Neuron (in vitro differentiated cells): ENCODE measurements around the gene PLEKHG4B.
"Not testable (repeated sequence)": the region's sequence is repeated elsewhere in the genome, so short reads cannot be mapped to it uniquely, and the experiment has no call there.

Experiments used
- H2AFZ ChIP-seq: one replicate; pipeline ENCODE4 v1.6.1; 2013; ENCODE audit warnings: low read depth, mild to moderate bottlenecking, inconsistent platforms, low read length, moderate library complexity
- H3K27me3 ChIP-seq: one replicate; pipeline ENCODE4 v1.6.1; 2013; ENCODE audit warnings: low read length; ENCODE audit not compliant: insufficient read depth
- H3K36me3 ChIP-seq: one replicate; pipeline ENCODE4 v1.6.1; 2013; ENCODE audit warnings: low read length; ENCODE audit not compliant: insufficient read depth
- H3K4me1 ChIP-seq: one replicate; pipeline ENCODE4 v1.6.1; 2013; ENCODE audit warnings: low read length; ENCODE audit not compliant: insufficient read depth
- H3K4me3 ChIP-seq: 2 replicates; pipeline ENCODE4 v1.5.1; 2013; ENCODE audit warnings: mild to moderate bottlenecking, low read length, moderate library complexity
- H3K9me3 ChIP-seq: one replicate; pipeline ENCODE4 v1.6.1; 2013; ENCODE audit warnings: low read length

PLEKHG4B gene

DNA sequence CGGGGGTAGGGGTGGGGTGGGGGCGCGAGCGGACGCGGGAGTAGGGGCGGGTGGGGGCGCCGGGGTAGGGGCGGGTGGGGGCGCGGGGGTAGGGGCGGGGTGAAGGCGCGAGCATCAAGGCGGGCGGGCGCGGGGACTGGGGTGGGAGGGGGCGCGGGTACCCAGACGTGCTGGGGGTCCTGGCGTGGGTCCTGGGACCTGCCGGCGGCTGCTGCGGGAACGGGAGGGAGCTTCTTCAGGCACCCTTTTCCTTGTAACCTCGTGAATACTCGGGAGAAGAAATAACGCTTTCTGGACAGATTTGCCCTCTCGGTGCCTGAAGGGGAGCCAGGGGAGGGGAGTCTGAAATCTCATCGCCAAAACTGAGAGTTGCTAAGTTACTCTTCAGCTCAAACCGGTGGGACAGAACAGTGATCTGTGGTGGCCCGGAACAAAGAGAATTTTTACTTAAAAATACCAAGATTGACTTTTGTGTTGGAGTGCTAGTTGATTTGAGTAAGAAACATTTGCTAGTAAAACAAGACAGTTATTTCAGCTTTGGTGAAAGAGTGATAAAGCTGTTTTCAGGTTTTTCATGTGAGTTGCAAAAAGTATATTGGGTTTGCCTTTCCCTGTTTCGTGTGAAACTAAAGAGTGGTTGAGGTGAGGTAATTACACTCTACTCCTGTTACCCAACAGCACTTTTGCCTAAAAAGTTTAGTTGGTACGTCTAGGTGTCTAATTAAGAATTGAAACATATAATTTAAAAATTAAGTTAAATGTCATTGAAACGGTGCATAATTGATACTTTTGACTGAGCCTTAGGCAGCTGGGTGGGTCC, 643 bp downstream of the PLEKHG4B start:
- no peak overlapping the region for H2AFZ ChIP-seq

GRCh38 chr5:93221-93980, 1.4 kb downstream of the PLEKHG4B start:
- peaks cover 36% of the 10 kb centered on the region for H3K36me3 ChIP-seq
- no peak overlapping the region for H3K4me3 ChIP-seq
- no peaks in the 10 kb centered on the region for H3K4me1 ChIP-seq
- H2AFZ ChIP-seq, result no peak overlapping the region
- H3K9me3 ChIP-seq, result peaks cover 4% of the 10 kb centered on the region
- H3K27me3 ChIP-seq, result no peaks in the 10 kb centered on the region

More for the DNA sequence above, 643 bp downstream of the PLEKHG4B start:
- H3K4me3 ChIP-seq, result no peak overlapping the region
- H3K36me3 ChIP-seq, result peaks cover 34% of the 10 kb centered on the region
- H3K4me1 ChIP-seq, result no peaks in the 10 kb centered on the region
- H3K27me3 ChIP-seq, result no peaks in the 10 kb centered on the region
- H3K9me3 ChIP-seq, result peaks cover 3% of the 10 kb centered on the region

- H3K9me3 ChIP-seq, result peaks cover 4% of the 10 kb centered on the region
- H3K4me3 ChIP-seq, result no peak overlapping the region
- H3K4me1 ChIP-seq, result peaks cover 3% of the 10 kb centered on the region
- peaks cover 31% of the 10 kb centered on the region for H3K36me3 ChIP-seq
- H3K27me3 ChIP-seq, result no peaks in the 10 kb centered on the region
- no peak overlapping the region for H2AFZ ChIP-seq
Observed at GRCh38 chr5:94113-94892, 2.3 kb downstream of the PLEKHG4B start.

DNA sequence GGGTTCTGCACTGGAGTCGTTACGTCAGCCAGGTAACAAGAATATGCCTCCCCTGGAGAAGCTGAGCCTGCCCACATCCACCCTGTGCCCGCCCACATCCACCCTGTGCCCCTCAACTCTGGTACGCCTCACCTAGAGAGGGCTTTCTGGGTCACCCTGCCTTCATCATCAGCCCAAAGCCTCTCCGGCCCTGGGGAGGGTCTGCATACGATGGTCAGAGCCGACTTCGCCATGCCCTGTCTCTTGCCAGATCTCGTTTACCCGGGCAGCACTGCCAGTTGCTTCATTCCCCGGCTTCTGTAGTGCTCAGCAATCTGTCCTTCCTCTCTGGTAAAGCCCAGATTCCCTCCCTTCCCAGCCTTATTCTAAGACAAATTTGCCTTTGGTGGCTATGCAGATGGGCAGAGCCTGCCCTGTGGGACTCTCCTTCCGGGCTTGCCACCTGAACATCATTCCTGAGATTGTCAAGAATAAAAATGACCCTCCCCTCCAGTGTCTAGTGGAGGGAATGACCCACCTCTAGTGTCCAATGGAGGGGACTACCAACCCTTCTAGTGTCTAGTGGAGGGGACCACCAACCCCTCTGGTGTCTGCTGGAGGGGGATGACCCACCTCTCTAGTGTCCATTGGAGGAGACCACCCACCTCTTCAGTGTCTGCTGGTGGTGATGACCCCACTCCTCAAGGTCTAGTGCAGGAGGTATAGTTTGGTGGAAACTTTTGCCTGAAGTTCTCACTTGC, 3.4 kb downstream of the PLEKHG4B start:
- H3K27me3 ChIP-seq, result no peaks in the 10 kb centered on the region
- no peak overlapping the region for H2AFZ ChIP-seq
- H3K4me3 ChIP-seq, result no peak overlapping the region
- H3K9me3 ChIP-seq, result peaks cover 4% of the 10 kb centered on the region
- H3K4me1 ChIP-seq, result peaks cover 12% of the 10 kb centered on the region
- H3K36me3 ChIP-seq, result peaks cover 25% of the 10 kb centered on the region

- peaks cover 4% of the 10 kb centered on the region for H3K9me3 ChIP-seq
- no peak overlapping the region for H3K4me3 ChIP-seq
- peaks cover 18% of the 10 kb centered on the region for H3K36me3 ChIP-seq
- H2AFZ ChIP-seq, result no peak overlapping the region
- H3K4me1 ChIP-seq, result peaks cover 12% of the 10 kb centered on the region
- no peaks in the 10 kb centered on the region for H3K27me3 ChIP-seq
Observed at GRCh38 chr5:96976-97660, 5.2 kb downstream of the PLEKHG4B start.

GRCh38 chr5:99815-100214, 7.8 kb downstream of the PLEKHG4B start:
- no peak overlapping the region for H2AFZ ChIP-seq
- H3K36me3 ChIP-seq, result peaks cover 10% of the 10 kb centered on the region
- H3K4me3 ChIP-seq, result no peak overlapping the region
- peaks cover 4% of the 10 kb centered on the region for H3K9me3 ChIP-seq
- peaks cover 22% of the 10 kb centered on the region for H3K4me1 ChIP-seq
- no peaks in the 10 kb centered on the region for H3K27me3 ChIP-seq

GRCh38 chr5:102411-103043, 10.6 kb downstream of the PLEKHG4B start:
- Histone ChIP-seq H3K36me3 (peaks cover 2% of the 10 kb centered on the region), H3K4me1 (peaks cover 42% of the 10 kb centered on the region), H2AFZ (no peak overlapping the region), H3K9me3 (peaks cover 2% of the 10 kb centered on the region), H3K4me3 (no peak overlapping the region), H3K27me3 (no peaks in the 10 kb centered on the region)

DNA sequence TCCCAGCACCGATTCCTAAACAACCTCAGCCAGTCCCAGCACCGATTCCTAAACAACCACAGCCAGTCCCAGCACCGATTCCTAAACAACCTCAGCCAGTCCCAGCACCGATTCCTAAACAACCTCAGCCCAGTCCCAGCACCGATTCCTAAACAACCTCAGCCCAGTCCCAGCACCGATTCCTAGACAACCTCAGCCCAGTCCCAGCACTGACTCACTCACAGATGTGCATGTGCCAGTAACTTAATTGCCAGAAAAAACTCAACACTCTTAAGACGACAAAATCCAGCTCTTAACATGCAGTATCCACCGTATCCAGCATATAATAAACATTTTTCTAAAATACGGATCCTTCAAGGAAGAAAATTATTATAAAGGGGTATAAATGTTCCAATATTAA, 12.1 kb downstream of the PLEKHG4B start:
- not testable (repeated sequence) for H2AFZ ChIP-seq, H3K9me3 ChIP-seq, H3K36me3 ChIP-seq, H3K4me3 ChIP-seq, H3K27me3 ChIP-seq
- H3K4me1 ChIP-seq, result peaks cover 41% of the 10 kb centered on the region

- Histone ChIP-seq H3K4me1 (peaks cover 34% of the 10 kb centered on the region), H3K27me3 (no peaks in the 10 kb centered on the region), H3K9me3 (no peaks in the 10 kb centered on the region), H3K4me3 (no peak overlapping the region), H3K36me3 (peaks cover 3% of the 10 kb centered on the region), H2AFZ (no peak overlapping the region)
Observed at GRCh38 chr5:104778-105296, 12.9 kb downstream of the PLEKHG4B start.

DNA sequence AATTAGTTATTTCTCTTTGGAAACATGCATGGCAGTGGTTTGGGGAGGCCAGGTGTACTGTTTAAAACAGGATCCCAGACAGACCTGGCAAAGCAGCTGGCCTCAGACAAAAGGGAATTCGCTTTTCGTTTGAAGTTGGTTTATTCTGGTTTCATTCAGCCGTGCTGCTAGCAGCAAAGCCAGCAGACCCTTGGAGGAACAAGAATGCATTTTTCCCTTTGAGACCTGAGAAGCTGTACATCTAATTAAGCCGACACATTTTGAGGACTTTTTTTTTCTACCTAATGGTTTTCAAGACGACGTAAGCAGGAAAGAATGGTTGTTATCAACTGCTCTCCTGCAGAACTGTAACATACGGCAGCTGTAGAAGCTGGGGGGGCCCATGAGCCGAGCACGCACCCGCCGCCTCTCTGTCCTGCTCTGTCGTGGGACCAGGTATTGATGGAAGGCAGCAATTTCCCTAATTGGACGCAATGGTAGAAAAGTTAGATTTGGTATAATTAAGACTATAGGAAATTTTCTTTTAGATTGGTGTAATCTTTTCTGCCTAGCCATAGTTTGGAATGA, 13.6 kb downstream of the PLEKHG4B start:
- no peaks in the 10 kb centered on the region for H3K27me3 ChIP-seq
- no peaks in the 10 kb centered on the region for H3K9me3 ChIP-seq
- H2AFZ ChIP-seq, result no peak overlapping the region
- peaks cover 9% of the 10 kb centered on the region for H3K36me3 ChIP-seq
- H3K4me3 ChIP-seq, result no peak overlapping the region
- H3K4me1 ChIP-seq, result peaks cover 30% of the 10 kb centered on the region

DNA sequence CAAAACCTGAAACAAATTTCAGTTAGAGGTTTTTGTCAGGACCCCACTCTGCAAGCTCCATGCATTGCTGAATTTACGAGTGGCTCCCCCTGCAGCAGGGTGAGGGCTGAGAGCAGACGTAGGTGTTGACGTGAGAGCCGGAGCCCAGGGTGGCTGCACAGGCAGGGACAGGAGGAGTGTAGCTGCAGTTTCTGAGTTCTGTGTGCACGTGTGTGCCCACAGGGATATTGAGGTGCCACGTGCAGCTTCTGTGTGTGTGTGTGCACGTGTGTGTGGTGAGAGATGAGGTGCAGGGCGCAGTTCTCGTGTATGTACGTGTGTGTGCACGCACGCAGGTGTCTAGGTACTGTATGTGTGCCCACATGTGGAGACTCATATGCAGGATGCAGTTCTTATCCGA, 14.6 kb downstream of the PLEKHG4B start:
- H2AFZ ChIP-seq, result no peak overlapping the region
- H3K36me3 ChIP-seq, result peaks cover 10% of the 10 kb centered on the region
- H3K4me1 ChIP-seq, result peaks cover 30% of the 10 kb centered on the region
- no peaks in the 10 kb centered on the region for H3K27me3 ChIP-seq
- H3K4me3 ChIP-seq, result no peak overlapping the region
- H3K9me3 ChIP-seq, result no peaks in the 10 kb centered on the region
